Coronary artery (tissue), 2 donors: ENCODE results near the gene RAB40B.
A peak's percentile ranks its signal among the peaks of the same experiment; 100 is the strongest.

Experiments
- DNase-seq: peaks from one replicate; pipeline ENCODE4 v3.0.0-alpha.2; 2017; ENCODE audit warnings: low spot score
- H3K27ac ChIP-seq, 2 donors: fragments of 200-600 bp; sonication (generic); one replicate each; pipeline ENCODE4 v1.5.1; 2016 to 2019
- H3K4me3 ChIP-seq: fragments of 200-600 bp; sonication (generic); 2 replicates; pipeline ENCODE4 v1.5.1; 2016; ENCODE audit warnings: mild to moderate bottlenecking, moderate library complexity
- CTCF ChIP-seq: fragments of 200-600 bp; sonication (generic); IDR thresholded peaks from one replicate; pipeline ENCODE4 v1.5.1; 2019; ENCODE audit warnings: antibody characterized with exemption

Gene RAB40B

GRCh38 chr17:82736511-82737185 is 38.1 kb upstream of the RAB40B start:
- no peak for TF ChIP-seq CTCF
- peak overlapping the region in 1 of 2 donors; percentile 87 for H3K27ac ChIP-seq
- H3K4me3 ChIP-seq = peak overlapping the region; percentile 82
- no peak for DNase-seq

GRCh38 chr17:82734987-82735866 is 36.7 kb upstream of the RAB40B start, which contains the start of gene FN3K:
Gene FN3K, plus strand, starts transcription at chr17:82735615. Its CDS starts 22 bp downstream, at chr17:82735637.
- no peak for TF ChIP-seq CTCF
- Histone ChIP-seq H3K4me3 (peak within 1 kb of the TSS; percentile 82), H3K27ac (peak within 1 kb of the TSS; percentile 87 to 91)
- peak; percentile 84 for DNase-seq

GRCh38 chr17:82732118-82732743 is 33.7 kb upstream of the RAB40B start:
- TF ChIP-seq CTCF = no peak
- DNase-seq = no peak
- H3K27ac ChIP-seq = no peak overlapping the region

GRCh38 chr17:82729479-82730260 is 31.2 kb upstream of the RAB40B start:
- no peak for TF ChIP-seq CTCF
- no peak for DNase-seq
- Histone ChIP-seq H3K27ac (no peak overlapping the region), H3K4me3 (no peak overlapping the region)

More at GRCh38 chr17:82732118-82732743, 33.7 kb upstream of the RAB40B start:
- no peak overlapping the region for H3K4me3 ChIP-seq

- no peak overlapping the region for H3K4me3 ChIP-seq
- TF ChIP-seq CTCF = no peak
- H3K27ac ChIP-seq = no peak overlapping the region
- DNase-seq = no peak
Measured at GRCh38 chr17:82726427-82726826, 27.9 kb upstream of the RAB40B start.

GRCh38 chr17:82723169-82723807 is 24.8 kb upstream of the RAB40B start:
- TF ChIP-seq CTCF = no peak
- Histone ChIP-seq H3K4me3 (no peak overlapping the region), H3K27ac (no peak overlapping the region)
- no peak for DNase-seq
